ENCODE measurements around the gene CCN6.

The CCN6 gene

DNA sequence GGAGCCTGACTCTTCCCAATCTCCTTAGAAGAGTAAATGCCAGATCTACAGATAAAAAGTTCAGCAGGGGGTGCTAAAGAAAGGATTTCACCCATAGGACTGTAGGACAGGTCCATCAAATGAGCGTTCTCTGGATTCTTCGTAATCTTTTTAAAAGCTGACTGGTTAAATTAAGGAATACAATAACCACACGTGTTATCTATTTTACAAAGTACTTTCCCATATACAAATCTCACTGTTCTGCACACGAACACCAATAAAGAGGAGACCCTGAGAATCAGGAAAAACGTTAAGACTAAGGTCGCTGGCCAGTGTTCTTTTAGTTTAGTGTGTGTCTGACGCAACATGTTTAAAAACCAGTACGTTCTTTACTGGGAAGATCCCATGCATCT lies 32.8 kb downstream of the CCN6 start:
- TF ChIP-seq, protein P1, sequence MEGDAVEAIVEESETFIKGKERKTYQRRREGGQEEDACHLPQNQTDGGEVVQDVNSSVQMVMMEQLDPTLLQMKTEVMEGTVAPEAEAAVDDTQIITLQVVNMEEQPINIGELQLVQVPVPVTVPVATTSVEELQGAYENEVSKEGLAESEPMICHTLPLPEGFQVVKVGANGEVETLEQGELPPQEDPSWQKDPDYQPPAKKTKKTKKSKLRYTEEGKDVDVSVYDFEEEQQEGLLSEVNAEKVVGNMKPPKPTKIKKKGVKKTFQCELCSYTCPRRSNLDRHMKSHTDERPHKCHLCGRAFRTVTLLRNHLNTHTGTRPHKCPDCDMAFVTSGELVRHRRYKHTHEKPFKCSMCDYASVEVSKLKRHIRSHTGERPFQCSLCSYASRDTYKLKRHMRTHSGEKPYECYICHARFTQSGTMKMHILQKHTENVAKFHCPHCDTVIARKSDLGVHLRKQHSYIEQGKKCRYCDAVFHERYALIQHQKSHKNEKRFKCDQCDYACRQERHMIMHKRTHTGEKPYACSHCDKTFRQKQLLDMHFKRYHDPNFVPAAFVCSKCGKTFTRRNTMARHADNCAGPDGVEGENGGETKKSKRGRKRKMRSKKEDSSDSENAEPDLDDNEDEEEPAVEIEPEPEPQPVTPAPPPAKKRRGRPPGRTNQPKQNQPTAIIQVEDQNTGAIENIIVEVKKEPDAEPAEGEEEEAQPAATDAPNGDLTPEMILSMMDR (conservative IDR thresholded peaks at IDR 0.05; ENCODE audit: low read depth, low read length) = 0 out of 2 replicates have a peak, but pooled peaks have one; percentile 18
- Histone ChIP-seq H3K27ac (peak overlapping the region; percentile 63; the same call in 1 of the 2 replicates), H2AFZ (ENCODE audit: low read depth) (peak overlapping the region; percentile 72), H3K27me3 (ENCODE audit: insufficient read depth, low read depth) (no peaks in the 10 kb centered on the region), H3K4me2 (peak overlapping the region; percentile 92), H4K20me1 (ENCODE audit: insufficient read depth) (no peaks in the 10 kb centered on the region), H3K79me2 (ENCODE audit: insufficient read depth, low read depth) (no peaks in the 10 kb centered on the region), H3K9ac (peak overlapping the region; percentile 63; the same call in 1 of the 2 replicates), H3K36me3 (ENCODE audit: insufficient read depth) (no peaks in the 10 kb centered on the region), H3K4me1 (ENCODE audit: low read depth, poor library complexity, severe bottlenecking) (peaks cover 18% of the 10 kb centered on the region), H3K4me3 (IDR thresholded peaks at IDR 0.05; ENCODE audit: insufficient read depth, low read depth, low read length) (no peak overlapping the region)

DNA sequence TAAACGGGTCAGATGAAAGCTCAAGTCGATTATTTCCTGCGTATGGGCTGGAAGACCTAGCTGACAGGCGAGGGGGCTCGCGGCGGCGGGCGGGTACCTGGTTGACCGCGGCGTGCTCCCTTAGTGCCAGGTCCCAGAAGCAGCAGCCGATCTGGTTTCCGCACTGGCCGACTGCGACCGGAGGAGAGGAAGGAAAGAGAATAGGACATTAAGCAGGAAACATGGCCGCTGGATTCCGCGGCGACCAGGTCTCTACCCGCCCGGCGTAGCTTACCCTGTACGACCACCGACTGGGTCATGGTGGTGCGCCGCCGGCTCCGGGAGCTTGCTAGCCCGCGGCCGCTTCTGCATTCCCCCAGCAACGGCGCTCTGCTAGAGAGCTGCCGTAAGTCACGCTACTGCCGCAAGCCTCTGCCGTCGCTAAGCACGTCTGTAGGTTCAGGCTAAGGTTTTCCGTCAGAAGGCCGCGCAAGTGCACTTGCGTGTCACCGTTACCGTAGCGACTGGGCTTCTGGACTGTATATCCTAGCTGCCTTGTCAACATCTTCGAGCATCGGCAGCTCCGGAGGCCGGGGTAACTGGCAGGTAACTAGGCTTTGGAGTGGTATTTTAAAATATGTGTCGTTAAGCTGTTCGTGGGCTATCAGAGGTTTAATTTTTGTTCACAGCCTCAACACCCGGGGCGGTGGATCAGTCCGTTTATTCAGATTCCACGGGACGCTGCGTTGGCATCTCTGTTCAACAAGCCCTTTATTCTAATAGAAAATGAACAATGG lies 33.4 kb downstream of the CCN6 start, which contains the start of the genes FAM229B and TUBE1:
TSS of gene FAM229B (plus strand) at position 456 of the 776 bp plus-strand sequence. CDS start 11,693 bp downstream, outside the sequence.
TSS of gene TUBE1 (minus strand) at position 347 of the 776 bp plus-strand sequence. CDS start at position 299, 48 bp downstream.
- peak within 1 kb of the TSS; percentile 72 for H2AFZ ChIP-seq (ENCODE audit: low read depth)
- peak within 1 kb of the TSS; percentile 63 for H3K27ac ChIP-seq
- H3K36me3 ChIP-seq (ENCODE audit: insufficient read depth) = no peaks in the 10 kb centered on the region
- peaks cover 18% of the 10 kb centered on the region for H3K4me1 ChIP-seq (ENCODE audit: low read depth, poor library complexity, severe bottlenecking)
- H4K20me1 ChIP-seq (ENCODE audit: insufficient read depth) = no peaks in the 10 kb centered on the region
- peak within 1 kb of the TSS; percentile 92 for H3K4me2 ChIP-seq
- no peak within 1 kb of the TSS for H3K4me3 ChIP-seq (IDR thresholded peaks at IDR 0.05; ENCODE audit: insufficient read depth, low read depth, low read length)
- H3K9ac ChIP-seq = peak within 1 kb of the TSS; percentile 63
- no peaks in the 10 kb centered on the region for H3K27me3 ChIP-seq (ENCODE audit: insufficient read depth, low read depth)
- TF ChIP-seq, protein P1 (conservative IDR thresholded peaks at IDR 0.05; ENCODE audit: low read depth, low read length) = no peak
- H3K79me2 ChIP-seq (ENCODE audit: insufficient read depth, low read depth) = no peaks in the 10 kb centered on the region

DNA sequence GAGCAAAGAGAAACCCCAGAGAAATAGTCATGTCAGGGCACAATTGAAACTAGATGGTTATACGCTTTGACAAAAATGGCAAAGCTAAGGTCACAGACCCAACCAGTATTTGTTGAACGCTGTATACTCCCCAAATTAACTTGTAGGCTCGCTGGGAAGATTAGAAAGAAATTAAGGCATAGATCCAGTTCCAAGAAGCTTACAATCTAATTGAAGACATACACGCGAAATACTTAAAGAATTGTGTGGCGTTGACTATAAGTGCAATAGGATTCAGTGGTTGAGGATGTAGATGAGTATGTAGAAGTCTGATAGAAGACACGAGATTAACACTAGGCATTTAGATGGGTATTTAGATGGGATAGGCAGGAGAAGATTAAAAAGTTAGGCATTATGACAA lies 34.0 kb downstream of the CCN6 start:
- Histone ChIP-seq H3K4me3 (IDR thresholded peaks at IDR 0.05; ENCODE audit: insufficient read depth, low read depth, low read length) (no peak overlapping the region), H3K79me2 (ENCODE audit: insufficient read depth, low read depth) (no peaks in the 10 kb centered on the region), H3K4me1 (ENCODE audit: low read depth, poor library complexity, severe bottlenecking) (peaks cover 18% of the 10 kb centered on the region), H4K20me1 (ENCODE audit: insufficient read depth) (no peaks in the 10 kb centered on the region), H3K36me3 (ENCODE audit: insufficient read depth) (no peaks in the 10 kb centered on the region), H3K4me2 (peak overlapping the region; percentile 91), H2AFZ (ENCODE audit: low read depth) (peak overlapping the region; percentile 72), H3K27ac (peak overlapping the region; percentile 63), H3K9ac (peak overlapping the region; percentile 63), H3K27me3 (ENCODE audit: insufficient read depth, low read depth) (no peaks in the 10 kb centered on the region)
- TF ChIP-seq, protein P1 (conservative IDR thresholded peaks at IDR 0.05; ENCODE audit: low read depth, low read length) = no peak

DNA sequence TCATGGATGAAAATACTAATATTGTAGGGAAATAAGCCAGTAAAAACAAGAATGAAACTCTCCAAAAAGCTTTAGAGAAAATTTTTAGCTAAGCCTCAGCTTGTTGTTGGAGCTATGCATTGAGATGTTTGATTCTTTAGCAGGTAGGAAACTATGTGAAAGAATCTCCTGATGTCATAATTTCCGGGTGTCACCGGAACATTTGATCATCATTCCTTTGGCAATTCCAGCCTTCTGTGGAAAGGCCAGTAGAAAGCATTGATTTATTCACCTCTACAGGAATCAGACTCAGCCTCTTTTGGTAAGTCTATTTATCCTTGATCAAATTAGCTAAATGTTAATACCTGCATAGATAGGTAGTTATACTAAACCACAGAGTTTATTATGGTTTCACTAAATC lies 43.0 kb downstream of the CCN6 start:
- no peak overlapping the region for H2AFZ ChIP-seq (ENCODE audit: low read depth)
- H4K20me1 ChIP-seq (ENCODE audit: insufficient read depth) = no peaks in the 10 kb centered on the region
- no peaks in the 10 kb centered on the region for H3K36me3 ChIP-seq (ENCODE audit: insufficient read depth)
- no peak overlapping the region for H3K9ac ChIP-seq
- H3K4me1 ChIP-seq (ENCODE audit: low read depth, poor library complexity, severe bottlenecking) = no peaks in the 10 kb centered on the region
- no peak overlapping the region for H3K27ac ChIP-seq
- H3K79me2 ChIP-seq (ENCODE audit: insufficient read depth, low read depth) = no peaks in the 10 kb centered on the region
- no peak overlapping the region for H3K4me2 ChIP-seq
- no peaks in the 10 kb centered on the region for H3K27me3 ChIP-seq (ENCODE audit: insufficient read depth, low read depth)
- H3K4me3 ChIP-seq (IDR thresholded peaks at IDR 0.05; ENCODE audit: insufficient read depth, low read depth, low read length) = no peak overlapping the region
- TF ChIP-seq, protein P1 (conservative IDR thresholded peaks at IDR 0.05; ENCODE audit: low read depth, low read length) = no peak
